NCI-H2227 (cell line): ENCODE data around the gene VPS13A.

Experiments
- DNase-seq: peaks from one replicate; lab custom pipeline; 2025; ENCODE audit not compliant: unreplicated experiment; lab: John Stamatoyannopoulos, UW

VPS13A gene

GRCh38 chr9:77177143-77177893 is at the start of gene VPS13A:
Gene VPS13A, plus strand, starts transcription at chr9:77177534. Its CDS starts 171 bp downstream, at chr9:77177705.
- peak; percentile 95 for DNase-seq

GRCh38 chr9:77128125-77128789 is 49.1 kb upstream of the VPS13A start:
- no peak for DNase-seq

GRCh38 chr9:77131399-77131798 is 45.9 kb upstream of the VPS13A start:
- no peak for DNase-seq

- DNase-seq = no peak
Measured at GRCh38 chr9:77133011-77133410, 44.3 kb upstream of the VPS13A start.

- no peak for DNase-seq
Measured at GRCh38 chr9:77142366-77142765, 35.0 kb upstream of the VPS13A start.

GRCh38 chr9:77149879-77150278 is 27.5 kb upstream of the VPS13A start:
- DNase-seq = no peak

- no peak for DNase-seq
Measured at GRCh38 chr9:77152289-77152688, 25.0 kb upstream of the VPS13A start.

- no peak for DNase-seq
Measured at GRCh38 chr9:77156646-77157371, 20.5 kb upstream of the VPS13A start.

GRCh38 chr9:77158772-77159513 is 18.4 kb upstream of the VPS13A start:
- no peak for DNase-seq

GRCh38 chr9:77161191-77161590 is 16.1 kb upstream of the VPS13A start:
- no peak for DNase-seq

- DNase-seq = no peak
Measured at GRCh38 chr9:77161966-77162365, 15.4 kb upstream of the VPS13A start.

GRCh38 chr9:77162366-77162765 is 15.0 kb upstream of the VPS13A start:
- DNase-seq = no peak

GRCh38 chr9:77163884-77164283 is 13.4 kb upstream of the VPS13A start:
- DNase-seq = no peak

GRCh38 chr9:77166193-77166592 is 11.1 kb upstream of the VPS13A start:
- DNase-seq = no peak

- no peak for DNase-seq
Measured at GRCh38 chr9:77170991-77171699, 6.2 kb upstream of the VPS13A start.

- no peak for DNase-seq
Measured at GRCh38 chr9:77175151-77175550, 2.2 kb upstream of the VPS13A start.

- no peak for DNase-seq
Measured at GRCh38 chr9:77176106-77176505, 1.2 kb upstream of the VPS13A start.

- no peak for DNase-seq
Measured at GRCh38 chr9:77176686-77177142, 620 bp upstream of the VPS13A start.

GRCh38 chr9:77177894-77178794 is 810 bp downstream of the VPS13A start:
- peak; percentile 44 for DNase-seq
